Cardiac fibroblast (primary cell): Measurements from ENCODE around the gene RIMS4.

ENCODE experiments used
- DNase-seq, 2 donors: peaks; one replicate each; pipeline versions ENCODE4 v3.0.0 to v3.0.0-alpha.2; 2010; ENCODE audit warnings: low read depth in 2 of 2
- H3K4me3 ChIP-seq, 2 donors: replicated peaks in 1 of 2; 1 replicate in 1 of 2; 2 replicates in 1 of 2; pipeline ENCODE4 v1.5.1; 2011; ENCODE audit warnings: low read depth in 2 of 2, low read length in 2 of 2, mild to moderate bottlenecking in 2 of 2, moderate library complexity in 1 of 2
- CTCF ChIP-seq: IDR thresholded peaks from one replicate; pipeline ENCODE4 v1.5.1; 2011; ENCODE audit warnings: low read depth, mild to moderate bottlenecking, low read length, inconsistent platforms

The RIMS4 gene

GRCh38 chr20:44810391-44811149 is at the start of gene RIMS4:
RIMS4 (minus strand) TSS chr20:44810546; CDS start chr20:44810271, 275 bp downstream.
- H3K4me3 ChIP-seq: no peak within 1 kb of the TSS
- DNase-seq: no peak
- no peak for TF ChIP-seq CTCF

GRCh38 chr20:44858606-44859360 is 48.4 kb upstream of the RIMS4 start:
- no peak for TF ChIP-seq CTCF
- no peak overlapping the region for H3K4me3 ChIP-seq

GRCh38 chr20:44856856-44857448 is 46.6 kb upstream of the RIMS4 start:
- TF ChIP-seq CTCF: no peak
- no peak for DNase-seq
- no peak overlapping the region for H3K4me3 ChIP-seq

More at GRCh38 chr20:44858606-44859360, 48.4 kb upstream of the RIMS4 start:
- peak in 1 of 2 donors; percentile 9 for DNase-seq

- TF ChIP-seq CTCF: no peak
- DNase-seq: no peak
- no peak overlapping the region for H3K4me3 ChIP-seq
Measured at GRCh38 chr20:44856442-44856841, 46.1 kb upstream of the RIMS4 start.

- no peak overlapping the region for H3K4me3 ChIP-seq
- TF ChIP-seq CTCF: no peak
- DNase-seq: no peak
Measured at GRCh38 chr20:44851545-44851944, 41.2 kb upstream of the RIMS4 start.

GRCh38 chr20:44850837-44851236 is 40.5 kb upstream of the RIMS4 start:
- no peak overlapping the region for H3K4me3 ChIP-seq
- DNase-seq: no peak
- no peak for TF ChIP-seq CTCF
